Stimulated activated CD4-positive, alpha-beta T cell treated with anti-CD3 and anti-CD28 coated beads, Interleukin-1b, Interleukin-23, amount 100 ng/mL, for 48 hours (primary cell): Measurements from ENCODE around the gene CMTR1.

Experiments
- DNase-seq: peaks from one replicate; pipeline ENCODE4 v3.0.0-alpha.2; 2020

Gene CMTR1

GRCh38 chr6:37479266-37479854, 46.3 kb downstream of the CMTR1 start:
- DNase-seq = no peak

GRCh38 chr6:37480118-37480736, 47.2 kb downstream of the CMTR1 start:
- DNase-seq = no peak

- DNase-seq = no peak
These were observed 48.0 kb downstream of the CMTR1 start for GRCh38 chr6:37480951-37481534.

GRCh38 chr6:37481711-37482605, 48.9 kb downstream of the CMTR1 start:
- DNase-seq = no peak

GRCh38 chr6:37482606-37483251, 49.7 kb downstream of the CMTR1 start:
- DNase-seq = no peak

GRCh38 chr6:37483252-37483901, 50.4 kb downstream of the CMTR1 start:
- DNase-seq = no peak

GRCh38 chr6:37483917-37484785, 51.1 kb downstream of the CMTR1 start:
- DNase-seq = peak; percentile 71

- DNase-seq = no peak
These were observed 51.8 kb downstream of the CMTR1 start for GRCh38 chr6:37484786-37485170.

- DNase-seq = no peak
These were observed 52.3 kb downstream of the CMTR1 start for GRCh38 chr6:37485291-37485702.

- no peak for DNase-seq
These were observed 53.3 kb downstream of the CMTR1 start for GRCh38 chr6:37486121-37486839.

GRCh38 chr6:37487591-37488380, 54.8 kb downstream of the CMTR1 start:
- no peak for DNase-seq

GRCh38 chr6:37488476-37488875, 55.5 kb downstream of the CMTR1 start:
- peak; percentile 57 for DNase-seq

- no peak for DNase-seq
These were observed 56.8 kb downstream of the CMTR1 start for GRCh38 chr6:37489697-37490336.

GRCh38 chr6:37490536-37491170, 57.6 kb downstream of the CMTR1 start:
- DNase-seq = no peak

GRCh38 chr6:37491171-37491829, 58.3 kb downstream of the CMTR1 start:
- DNase-seq = no peak

- no peak for DNase-seq
These were observed 58.8 kb downstream of the CMTR1 start for GRCh38 chr6:37491830-37492208.

- DNase-seq = no peak
These were observed 59.4 kb downstream of the CMTR1 start for GRCh38 chr6:37492236-37492972.
